Measurements from ENCODE around the gene VRK1. TPM values are rescaled to one million over a fixed set of nuclear protein-coding genes. Genes with fewer than 3 reads are reported as not detected.

The VRK1 gene
- total and polyA plus RNA-seq, 10 of the 15 experiments (the other 5 are each of a cell fraction or from before 2014, with no cell fraction given), result 50.9 to 137 (median 84.7) TPM

GRCh38 chr14:96903444-96904023 lies 106.4 kb downstream of the VRK1 start (continued):
- TF ChIP-seq PRDM15 (CRISPR knock-in tag; IDR thresholded peaks at IDR 0.05), result no peak
- TF ChIP-seq IRF4 (IDR thresholded peaks at IDR 0.05; ENCODE audit: low read depth, low read length), result no peak
- no peak for TF ChIP-seq CHD2 (IDR thresholded peaks at IDR 0.05; ENCODE audit: borderline replicate concordance, low read depth, low read length)
- no peak for TF ChIP-seq ELK1 (IDR thresholded peaks at IDR 0.05; ENCODE audit: low read depth, low read length)
- no peak for TF ChIP-seq CREM (IDR thresholded peaks at IDR 0.05; ENCODE audit: low read depth)
- TF ChIP-seq SREBF1 (IDR thresholded peaks at IDR 0.05; ENCODE audit: low read length), result no peak
- TF ChIP-seq TBL1XR1 (IDR thresholded peaks at IDR 0.05; ENCODE audit: low read depth, low read length), result no peak
- no peak for TF ChIP-seq SMAD1 (IDR thresholded peaks at IDR 0.05; ENCODE audit: low read depth, partially characterized antibody)
- no peak for TF ChIP-seq ZBTB40 (IDR thresholded peaks at IDR 0.05; ENCODE audit: borderline replicate concordance)
- no peak for TF ChIP-seq NBN (IDR thresholded peaks at IDR 0.05)
- no peak for TF ChIP-seq JUND (IDR thresholded peaks at IDR 0.05; ENCODE audit: low read depth, low read length)

Data from GM12878 (cell line).